Adipose tissue (tissue), 3 donors: Measurements from ENCODE around the gene FAM200A. TPM values are rescaled to one million over a fixed set of nuclear protein-coding genes. Genes with fewer than 3 reads are reported as not detected.
A peak's percentile ranks its signal among the peaks of the same experiment; 100 is the strongest.
"Not testable (repeated sequence)": the region's sequence is repeated elsewhere in the genome, so short reads cannot be mapped to it uniquely, and the experiment has no call there.

Source experiments
- H3K27ac ChIP-seq: one replicate; pipeline ENCODE4 v1.5.1; 2013; ENCODE audit warnings: low read depth, low read length
- WGBS, 3 donors: extraction: QIAGEN DNeasy Blood & Tissue Kit; methylation state at CpG; one replicate each; pipeline ENCODE4 v1.1.7; 2013; 5-methylcytosine and 5-hydroxymethylcytosine counted together
- polyA plus RNA-seq, 3 donors: library from polyadenylated mRNA; stranded (reverse); fragments of 200-250 nt; gene quantifications; one replicate each; pipeline ENCODE4 v1.2.3, GENCODE V29; 2013
- donor health status: healthy with polysubstance abuse.
- donor health status: Bipolar disorder and iron deficiency.
- donor health status: healthy.

The FAM200A gene
- polyA plus RNA-seq, 3 donors, result 1.7 to 5.7 (median 2.3) TPM

DNA sequence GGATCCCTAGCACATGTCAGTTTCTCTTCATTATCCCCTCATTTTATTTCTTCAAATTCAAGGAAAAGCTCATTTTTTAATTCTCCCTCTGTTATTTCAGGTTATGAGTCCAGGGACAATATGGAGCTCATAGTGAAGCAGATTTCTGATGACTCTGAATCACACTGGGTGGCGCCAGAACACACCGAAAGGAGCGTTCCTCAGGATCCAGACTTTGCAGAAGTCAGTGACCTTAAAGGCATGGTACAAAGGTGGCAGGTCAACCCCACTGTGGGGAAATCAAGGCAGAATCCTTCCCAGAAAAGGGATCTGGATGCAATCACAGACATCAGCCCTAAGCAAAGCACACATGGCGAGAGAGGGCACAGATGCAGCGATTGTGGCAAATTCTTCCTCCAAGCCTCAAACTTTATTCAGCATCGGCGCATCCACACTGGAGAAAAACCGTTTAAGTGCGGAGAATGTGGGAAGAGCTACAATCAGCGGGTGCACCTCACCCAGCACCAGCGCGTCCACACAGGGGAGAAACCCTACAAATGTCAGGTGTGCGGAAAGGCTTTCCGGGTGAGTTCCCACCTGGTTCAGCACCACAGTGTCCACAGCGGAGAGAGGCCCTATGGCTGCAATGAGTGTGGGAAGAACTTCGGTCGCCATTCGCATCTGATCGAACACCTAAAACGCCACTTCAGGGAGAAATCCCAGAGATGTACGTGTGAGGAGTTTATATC, 26.0 kb downstream of the FAM200A start:
- no peak overlapping the region for H3K27ac ChIP-seq
- WGBS, 3 donors, result 94 to 97% (median 96%) methylated on average over 21 of the region's 21 CpGs

DNA sequence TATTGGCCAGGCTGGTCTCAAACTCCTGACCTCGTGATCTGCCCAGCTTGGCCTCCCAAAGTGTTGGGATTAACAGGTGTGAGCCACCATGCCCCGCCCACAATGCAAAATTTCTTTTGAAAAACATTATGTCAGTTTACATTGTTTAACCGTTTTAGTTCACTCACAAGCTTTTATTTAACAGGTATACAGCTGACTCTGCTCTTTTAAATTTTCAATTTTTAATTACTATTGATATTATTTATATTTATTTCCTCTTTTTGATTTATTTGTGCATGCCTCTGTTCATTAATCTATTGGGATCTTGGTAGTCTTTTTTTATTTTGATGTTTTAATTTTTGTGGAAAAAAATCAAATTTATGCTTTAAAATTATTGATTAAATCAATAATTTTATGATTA, 30.5 kb downstream of the FAM200A start:
- 88 to 96% (median 94%) methylated on average over 3 of the region's 3 CpGs for WGBS, 3 donors
- no peak overlapping the region for H3K27ac ChIP-seq

DNA sequence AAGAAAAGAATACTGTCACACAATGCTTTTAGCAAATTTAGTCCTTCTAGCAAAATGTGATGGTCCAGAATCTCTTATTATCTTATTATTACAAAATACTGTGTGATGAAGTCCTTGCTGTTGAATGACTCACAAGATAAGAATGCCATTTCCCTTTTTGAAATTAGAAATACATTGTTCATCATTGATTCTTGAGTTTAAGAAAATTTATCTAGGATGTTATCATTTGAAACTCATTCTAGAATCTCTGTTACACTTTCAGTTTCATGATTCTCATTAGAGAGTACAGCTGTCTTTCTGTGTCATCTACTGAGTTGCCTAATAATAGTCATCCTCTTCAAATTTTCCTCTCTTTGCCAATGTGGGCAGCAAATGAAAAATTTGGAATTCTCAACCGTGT, 37.9 kb downstream of the FAM200A start:
- WGBS, 3 donors, result 90 to 97% (median 97%) methylated on average over 1 of the region's 1 CpG
- no peak overlapping the region for H3K27ac ChIP-seq

DNA sequence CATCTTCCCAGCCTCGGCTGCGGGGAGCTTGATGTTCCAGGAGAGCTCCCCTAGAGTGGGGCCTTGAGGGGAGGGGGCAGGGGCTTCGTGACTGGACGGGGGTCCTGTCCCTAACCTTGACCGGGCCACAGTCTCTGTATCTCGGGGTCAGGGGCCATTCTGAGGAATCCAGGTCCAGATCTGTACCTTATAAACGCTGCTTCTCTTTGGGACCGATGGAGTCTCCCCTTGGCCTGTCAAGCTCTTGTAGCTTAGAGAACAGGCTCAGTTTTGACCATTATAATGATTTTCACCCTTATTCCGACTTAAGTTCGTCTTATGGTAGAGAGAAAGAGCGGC, 46.6 kb downstream of the FAM200A start:
- H3K27ac ChIP-seq, result no peak overlapping the region
- 1 to 2% (median 2%) methylated on average over 11 of the region's 11 CpGs for WGBS, 3 donors

DNA sequence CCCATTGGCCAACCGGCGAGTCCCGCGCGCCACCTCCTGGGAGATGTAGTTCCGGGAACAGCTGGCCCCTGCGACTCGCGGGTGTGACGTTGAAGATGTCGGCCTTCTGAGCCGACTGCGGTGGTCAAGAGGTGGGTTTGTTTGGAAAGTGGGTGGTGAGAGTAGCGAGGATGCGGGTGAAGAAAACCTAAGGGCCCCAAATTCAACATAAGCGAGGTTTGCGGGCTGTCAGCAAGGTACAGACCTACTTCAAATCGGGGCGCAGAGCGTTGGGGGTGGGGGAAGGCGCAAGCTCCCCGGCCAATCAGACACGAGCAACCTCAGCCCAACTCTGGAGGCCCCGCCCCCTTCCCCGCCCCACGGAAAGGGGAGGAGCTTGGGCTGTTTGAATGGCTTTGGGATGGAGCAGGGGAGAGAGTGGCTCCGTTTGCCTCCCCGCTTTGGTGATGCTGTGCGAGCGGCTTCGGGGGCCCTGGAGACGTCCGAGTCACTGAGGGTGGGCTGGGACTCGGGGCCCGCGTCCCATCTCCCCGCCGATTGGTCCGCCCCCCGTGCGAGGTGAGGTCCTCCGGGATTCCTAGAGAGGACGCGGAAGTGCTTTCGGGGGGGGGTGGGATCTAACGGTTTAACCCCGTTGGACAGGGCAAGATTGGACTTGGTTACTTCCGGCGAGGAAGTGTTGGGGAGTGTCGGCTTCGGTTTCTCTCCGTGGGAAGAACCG, 47.2 kb downstream of the FAM200A start, which contains the start of gene ZKSCAN5:
Gene ZKSCAN5 (plus strand): TSS at position 60 of the 721 bp plus-strand sequence. CDS start 1,383 bp downstream, outside the sequence.
- 0% methylated on average over 50 to 53 of the region's 53 CpGs for WGBS, 3 donors
- no peak within 1 kb of the TSS for H3K27ac ChIP-seq

DNA sequence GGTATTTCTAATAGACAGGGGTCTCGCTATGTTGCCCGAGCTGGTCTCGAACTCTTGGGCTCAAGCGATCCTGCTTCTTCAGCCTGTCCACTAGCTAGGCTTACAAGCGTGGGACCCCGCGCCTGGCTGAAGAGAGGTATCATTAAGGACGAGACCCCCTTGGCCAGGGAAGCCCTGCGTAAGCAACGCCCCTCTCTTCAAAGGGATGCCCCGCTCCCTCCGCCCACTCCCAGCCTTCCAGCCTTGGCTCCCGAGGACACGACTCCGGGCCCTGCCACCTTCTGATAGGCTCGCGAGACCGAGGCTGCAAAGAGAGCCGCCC, 47.7 kb downstream of the FAM200A start:
- H3K27ac ChIP-seq, result no peak overlapping the region
- 9 to 10% (median 9%) methylated on average over 19 of the region's 19 CpGs for WGBS, 3 donors

DNA sequence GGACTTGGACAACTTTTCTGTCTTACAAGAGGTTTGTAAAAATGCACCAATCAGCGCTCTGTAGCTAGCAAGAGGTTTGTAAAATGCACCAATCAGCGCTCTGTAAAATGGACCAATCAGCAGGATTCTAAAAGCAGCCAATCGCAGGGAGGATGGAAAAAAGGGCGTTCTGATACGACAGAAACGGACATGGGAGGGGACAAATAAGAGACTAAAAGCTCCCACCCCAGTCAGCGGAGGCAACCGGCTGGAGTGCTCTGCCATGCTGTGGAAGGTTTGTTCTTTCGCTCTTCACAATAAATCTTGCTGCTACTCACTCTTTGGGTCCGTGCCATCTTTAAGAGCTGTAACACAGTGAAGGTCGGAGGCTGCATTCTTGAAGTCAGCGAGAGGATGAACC, 50.7 kb downstream of the FAM200A start:
- not testable (repeated sequence) for H3K27ac ChIP-seq
- 89 to 96% (median 90%) methylated on average over 12 of the region's 12 CpGs for WGBS, 3 donors

DNA sequence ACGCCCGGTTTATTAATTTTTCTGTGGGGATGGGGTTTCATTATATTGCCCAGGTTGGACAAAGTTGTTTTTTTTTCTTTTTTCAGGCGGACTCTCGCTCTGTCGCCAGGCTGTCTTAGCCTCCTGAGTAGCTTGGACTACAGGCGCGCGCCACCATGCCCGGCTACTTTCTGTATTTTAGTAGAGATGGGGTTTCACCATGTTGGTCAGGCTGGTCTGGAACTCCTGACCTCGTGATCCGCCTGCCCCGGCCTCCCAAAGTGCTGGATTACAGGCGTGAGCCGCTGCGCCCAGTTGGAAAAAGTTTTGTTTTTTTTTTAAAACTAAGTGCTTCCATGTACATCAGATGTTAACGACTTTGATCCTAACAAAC, 51.3 kb downstream of the FAM200A start:
- H3K27ac ChIP-seq, result no peak overlapping the region
- 43 to 51% (median 48%) methylated on average over 16 of the region's 16 CpGs for WGBS, 3 donors

DNA sequence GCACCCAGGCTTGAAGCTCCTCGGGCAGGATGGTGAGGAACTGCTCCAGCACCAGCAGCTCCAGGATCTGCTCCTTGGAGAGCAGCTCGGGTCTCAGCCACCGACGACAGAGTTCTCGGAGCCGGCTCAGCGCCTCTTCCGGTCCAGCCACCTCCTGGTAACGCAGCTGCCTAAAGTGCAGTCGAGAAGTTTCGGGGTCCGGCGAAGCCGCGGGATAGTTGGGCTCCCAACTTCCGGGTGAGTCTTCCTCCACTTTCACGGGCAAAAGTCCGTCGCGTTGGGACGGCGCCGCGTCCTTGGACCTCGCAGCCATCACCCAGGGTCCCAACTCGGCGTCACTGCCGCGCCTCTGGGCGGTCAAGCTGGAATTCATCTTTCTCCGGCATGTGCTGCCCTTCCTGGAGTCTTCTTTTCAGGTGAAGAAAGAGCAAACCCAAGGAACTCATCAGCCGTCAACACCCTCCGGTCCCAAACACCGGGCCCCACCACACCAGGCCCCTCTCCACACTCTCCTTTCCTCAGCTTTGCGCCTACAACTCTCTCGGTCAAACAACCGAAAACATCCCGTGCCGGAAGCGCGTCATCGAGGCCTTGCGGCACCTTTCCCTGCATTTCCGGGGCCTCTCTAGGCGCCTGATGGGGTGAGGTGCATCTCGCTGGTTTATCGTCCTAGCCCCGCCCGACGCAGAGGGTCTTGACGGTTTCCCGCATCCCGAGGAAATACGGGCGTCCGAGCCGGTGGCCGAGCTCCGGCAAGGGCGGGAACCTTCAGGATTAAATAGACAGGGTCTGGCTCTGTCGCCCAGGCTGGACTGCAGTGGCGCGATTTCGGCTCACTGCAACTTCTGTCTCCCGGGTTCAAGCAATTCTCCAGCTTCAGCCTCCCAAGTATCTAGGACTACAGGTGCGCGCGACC, 51.9 kb downstream of the FAM200A start, which contains the start of gene ZNF394:
Gene ZNF394 (minus strand): TSS at position 561 of the 916 bp plus-strand sequence. CDS start 188 bp downstream, at position 373.
- WGBS, 3 donors, result 0 to 1% (median 1%) methylated on average over 68 of the region's 68 CpGs
- H3K27ac ChIP-seq, result peak within 1 kb of the TSS; percentile 95

DNA sequence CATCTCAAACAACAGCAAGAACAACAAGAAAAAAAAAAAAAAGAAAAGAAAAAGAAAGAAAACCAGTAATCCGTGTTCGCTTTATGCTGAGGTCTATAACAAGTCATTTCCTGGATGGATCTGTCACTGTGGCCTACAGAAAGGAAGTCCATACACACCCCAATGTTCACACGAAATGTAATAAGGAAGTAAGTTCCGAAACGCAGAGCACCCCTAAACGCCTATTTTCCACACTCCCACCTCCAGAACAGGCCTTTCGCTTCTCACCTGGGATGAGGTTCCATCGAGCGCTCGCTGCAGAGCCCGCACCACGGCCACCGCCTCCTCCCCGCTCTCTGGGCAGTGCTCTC, 52.6 kb downstream of the FAM200A start:
- WGBS, 3 donors, result 0 to 1% (median 0%) methylated on average over 14 of the region's 14 CpGs

DNA sequence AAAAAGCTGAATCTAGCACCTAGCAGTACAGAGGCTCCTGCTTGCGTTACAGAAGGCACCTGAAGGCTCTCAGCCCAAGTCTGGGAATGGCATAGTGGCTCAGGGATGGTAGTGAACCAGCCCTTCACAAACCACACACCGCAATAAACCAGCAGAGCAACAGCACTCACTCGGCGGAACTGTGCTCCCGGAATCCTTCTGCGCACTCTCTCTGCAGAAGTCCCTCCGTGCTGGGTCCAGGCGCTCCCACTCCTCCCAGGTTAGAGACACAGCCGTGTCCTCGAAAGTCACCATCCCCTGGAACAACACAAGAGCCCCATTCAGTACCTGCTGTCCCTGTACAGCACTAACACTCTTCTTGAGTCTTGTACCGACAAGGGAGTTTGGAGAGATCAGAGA, 53.4 kb downstream of the FAM200A start:
- H3K27ac ChIP-seq, result no peak overlapping the region
- WGBS, 3 donors, result 56 to 75% (median 70%) methylated on average over 11 of the region's 11 CpGs

More for the DNA sequence above, 52.6 kb downstream of the FAM200A start:
- H3K27ac ChIP-seq, result peak overlapping the region; percentile 95

DNA sequence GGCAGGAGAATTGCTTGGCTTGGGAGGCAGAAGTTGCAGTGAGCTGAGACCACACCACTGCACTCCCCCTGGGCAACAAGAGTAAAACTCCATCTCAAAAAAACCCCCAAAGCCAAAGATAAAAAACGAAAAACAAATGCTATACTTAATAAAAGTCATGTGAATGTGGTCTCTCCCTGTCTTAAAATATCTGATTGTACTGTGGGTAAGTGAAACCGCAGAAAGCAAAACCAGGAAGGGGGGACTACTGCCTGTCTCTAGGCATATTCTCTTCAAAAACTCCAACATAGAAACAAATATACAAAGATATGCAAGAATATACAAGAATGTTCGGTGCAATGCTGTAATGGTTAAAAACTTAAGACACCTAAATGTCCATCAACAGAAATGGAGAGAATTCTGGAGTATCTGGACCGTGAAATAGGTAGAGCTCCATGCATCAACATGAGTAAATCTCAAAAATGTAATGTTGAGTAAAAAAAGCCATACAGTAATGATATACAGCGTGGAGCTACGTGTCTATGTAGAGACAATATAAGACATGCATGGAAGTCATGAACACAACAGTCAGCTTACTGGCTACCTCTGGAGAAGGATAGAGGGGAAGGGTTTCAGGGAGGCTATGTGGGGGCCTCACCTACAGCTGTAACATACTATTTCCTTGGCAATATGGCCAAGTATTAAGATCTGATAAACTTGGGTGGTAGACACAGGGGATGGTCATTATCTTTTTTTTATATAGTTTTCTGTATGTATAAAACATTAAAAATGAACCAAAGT, 54.0 kb downstream of the FAM200A start:
- WGBS, 3 donors, result 76 to 79% (median 78%) methylated on average over 6 of the region's 6 CpGs
- H3K27ac ChIP-seq, result no peak overlapping the region

Other genes starting within 250 kb of the FAM200A start
- gene ARPC1A, start 226.2 kb downstream of the FAM200A start, polyA plus RNA-seq, result 100 to 1,000 TPM in 2 of 3 donors, 10 to 100 TPM in 1; 54.5 to 239 (median 109) TPM
- 100 to 1,000 TPM in 2 of 3 donors, 10 to 100 TPM in 1; 62.2 to 282 (median 234) TPM for gene ARPC1B, start 177.4 kb downstream of the FAM200A start, polyA plus RNA-seq
- 100 to 1,000 TPM in 2 of 3 donors, 10 to 100 TPM in 1; 89.4 to 169 (median 152) TPM for gene PDAP1, start 143.5 kb downstream of the FAM200A start, polyA plus RNA-seq
- 100 to 1,000 TPM in 1 of 3 donors, 10 to 100 TPM in 2; 58.2 to 105 (median 76.8) TPM for gene BUD31, start 143.1 kb downstream of the FAM200A start, polyA plus RNA-seq
- 1 to 10 TPM; 1.6 to 4.5 (median 2.3) TPM for gene PTCD1, start 113.3 kb downstream of the FAM200A start, polyA plus RNA-seq
- 10 to 100 TPM; 27.1 to 45.1 (median 32.8) TPM for gene CPSF4, start 113.2 kb downstream of the FAM200A start, polyA plus RNA-seq
- 1,000 to 10,000 TPM in 2 of 3 donors, 100 to 1,000 TPM in 1; 432 to 1,027 (median 1,022) TPM for gene ATP5MF, start 85.9 kb downstream of the FAM200A start, polyA plus RNA-seq
- gene ZNF789, start 79.2 kb downstream of the FAM200A start, polyA plus RNA-seq, result 1 to 10 TPM; 3.1 to 6.3 (median 4.8) TPM
- 10 to 100 TPM in 2 of 3 donors, 1 to 10 TPM in 1; 8.2 to 20.8 (median 15.2) TPM for gene ZNF394, start 51.8 kb downstream of the FAM200A start, polyA plus RNA-seq
- gene ZKSCAN5, start 47.5 kb downstream of the FAM200A start, polyA plus RNA-seq, result 1 to 10 TPM; 1.7 to 3.7 (median 2.8) TPM
- gene ZNF655, start 6.5 kb upstream of the FAM200A start, polyA plus RNA-seq, result 10 to 100 TPM; 25.1 to 51.8 (median 40.9) TPM
- 1 to 10 TPM in 1 of 3 donors, under 1 TPM in 2; 0.49 to 1.1 (median 0.52) TPM for gene TMEM225B, start 46.2 kb upstream of the FAM200A start, polyA plus RNA-seq
- gene ZSCAN25, start 64.8 kb upstream of the FAM200A start, polyA plus RNA-seq, result 1 to 10 TPM; 3.7 to 5.6 (median 4.7) TPM
- 10 to 100 TPM in 1 of 3 donors, 1 to 10 TPM in 1, not detected in 1; 9.8 to 10.4 TPM for gene CYP3A5, start 127.9 kb upstream of the FAM200A start, polyA plus RNA-seq
- gene CYP3A7, start 183.1 kb upstream of the FAM200A start, polyA plus RNA-seq, result under 1 TPM in 1 of 3 donors, not detected in 2; 0.10 TPM
- 1 to 10 TPM in 1 of 3 donors, under 1 TPM in 2; 0.10 to 1.3 (median 0.22) TPM for gene CYP3A4, start 232.1 kb upstream of the FAM200A start, polyA plus RNA-seq